ENCODE measurements around the gene BMF. TPM values are rescaled to one million over a fixed set of nuclear protein-coding genes. Genes with fewer than 3 reads are reported as not detected.

The BMF gene
- total and polyA plus RNA-seq, 2 of the 4 experiments (the other 2 are of a cell fraction), result 2.4 to 2.9 TPM

DNA sequence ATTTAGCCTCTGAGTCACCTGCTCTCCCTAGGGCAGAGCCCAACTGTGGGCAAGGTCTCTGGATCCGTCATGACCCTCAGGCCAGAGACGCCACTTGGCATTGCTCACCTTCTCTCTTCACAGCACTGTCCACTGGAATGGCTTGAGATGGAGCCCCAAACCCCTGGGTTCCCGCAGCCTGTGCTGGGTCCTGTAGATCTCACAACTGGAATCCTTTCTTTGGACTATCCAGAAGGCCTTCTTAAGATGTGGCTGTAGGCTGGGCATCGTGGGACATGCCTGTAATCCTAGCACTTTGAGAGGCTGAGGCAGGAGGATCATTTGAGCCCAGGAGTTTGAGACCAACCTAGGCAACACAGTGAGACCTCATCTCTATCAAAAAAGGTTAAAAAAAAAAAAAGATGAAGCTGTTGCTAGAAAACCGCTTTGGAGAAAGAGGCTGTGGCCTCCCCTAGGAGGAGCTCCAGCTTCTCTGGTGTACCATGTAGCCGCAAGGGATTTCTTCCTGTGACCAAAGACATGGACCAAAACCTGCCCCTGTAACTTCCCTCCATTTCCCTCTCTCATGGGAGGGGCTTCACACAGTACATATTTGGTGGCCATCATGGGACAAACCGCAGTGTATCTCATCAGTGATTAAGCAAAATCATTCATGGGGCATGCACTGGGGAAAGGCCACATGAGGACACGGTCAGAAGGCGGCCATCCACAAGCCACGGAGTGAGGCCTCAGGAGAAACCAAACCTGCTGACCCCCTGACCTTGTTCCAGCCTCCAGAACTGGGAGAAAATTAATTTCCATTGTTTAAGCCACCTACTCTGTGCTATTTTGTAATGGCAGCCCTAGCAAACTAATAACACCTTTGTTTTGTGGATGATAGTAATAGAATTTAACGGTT lies 28.9 kb upstream of the BMF start:
- WGBS, 2 experiments (ENCODE audit: extremely low coverage in 2 of 2, insufficient read length in 1 of 2), result 80% methylated on average over 2 of the region's 11 CpGs; no CpG with 5 or more reads in 1 of the 2 experiments
- ChIA-PET CTCF (interaction anchor here (0.6 kb wide), 1 partner anchor 137 kb away, joined by 4 read pairs; no protein-coding TSS in a partner anchor), POLR2A (ENCODE audit: unreplicated experiment) (no interaction called here)
- no peak overlapping the region for H2AK9ac ChIP-seq (replicated peaks; ENCODE audit: low read depth, low read length, poor library complexity)
- no peak overlapping the region for H3K56ac ChIP-seq (ENCODE audit: extremely low read depth, insufficient read depth, low read length)
- DNase-seq, result no peak
- H2BK20ac ChIP-seq (ENCODE audit: low read depth, low read length), result no peak overlapping the region
- H3K27ac ChIP-seq (ENCODE audit: insufficient read depth, low read length), result no peak overlapping the region
- no peak overlapping the region for H2BK5ac ChIP-seq (ENCODE audit: low read depth, low read length, poor library complexity, severe bottlenecking)
- H2AK5ac ChIP-seq (ENCODE audit: low read depth, low read length), result no peak overlapping the region
- no peaks in the 10 kb centered on the region for H3K36me3 ChIP-seq (ENCODE audit: control insufficient read depth, insufficient read depth, low read length)
- no peak for TF ChIP-seq SMC3 (IDR thresholded peaks at IDR 0.05; ENCODE audit: low read depth, low read length)
- no peak for TF ChIP-seq MAFK (IDR thresholded peaks at IDR 0.05; ENCODE audit: low read depth, low read length)
- H2BK120ac ChIP-seq (ENCODE audit: low read depth, low read length), result no peak overlapping the region
- no peaks in the 10 kb centered on the region for H3K9me3 ChIP-seq (ENCODE audit: control insufficient read depth, insufficient read depth, low read length)
- no peak overlapping the region for H3K4ac ChIP-seq (ENCODE audit: low read depth, low read length)
- in situ Hi-C loops (cut with MboI; ENCODE audit: low sequenced_read_pairs) (no loop called here), intact Hi-C loops (cut with micrococcal nuclease) (no loop called here), dilution Hi-C loops (cut with HindIII; ENCODE audit: low sequenced_read_pairs, unreplicated experiment) (no loop called here)
- no peak overlapping the region for H3K4me3 ChIP-seq (ENCODE audit: insufficient read depth, low read depth, low read length)
- no TSS peak for BruUV-seq (replicated peaks)
- no peak overlapping the region for H3K14ac ChIP-seq (replicated peaks; ENCODE audit: low read depth, low read length)
- no peaks in the 10 kb centered on the region for H3K79me1 ChIP-seq (ENCODE audit: low read depth in 1 of 2, low read length in 2 of 2)
- H3K23ac ChIP-seq (ENCODE audit: low read depth, low read length), result no peak overlapping the region
- H3K9ac ChIP-seq (ENCODE audit: low read depth, low read length), result no peak overlapping the region
- no peaks in the 10 kb centered on the region for H3K4me1 ChIP-seq (ENCODE audit: control insufficient read depth, insufficient read depth, low read length)
- H4K20me1 ChIP-seq (ENCODE audit: insufficient read depth, low read length), result no peaks in the 10 kb centered on the region
- no peak overlapping the region for H4K5ac ChIP-seq (ENCODE audit: low read depth, low read length)
- no peaks in the 10 kb centered on the region for H3K9me1 ChIP-seq (ENCODE audit: insufficient read depth, low read length)
- H3K4me2 ChIP-seq (ENCODE audit: low read depth, low read length), result no peak overlapping the region
- peaks cover 6% of the 10 kb centered on the region for H3K27me3 ChIP-seq (ENCODE audit: control insufficient read depth, insufficient read depth, low read length)
- H2AFZ ChIP-seq (replicated peaks; ENCODE audit: low read length, poor library complexity), result no peak overlapping the region
- no peak overlapping the region for H2BK15ac ChIP-seq (ENCODE audit: low read depth, low read length)
- no peak overlapping the region for H4K8ac ChIP-seq (ENCODE audit: low read depth in 2 of 2, low read length in 2 of 2)
- no peak overlapping the region for H4K91ac ChIP-seq (ENCODE audit: insufficient read depth, low read depth, low read length)
- H3K18ac ChIP-seq (ENCODE audit: low read depth, low read length), result no peak overlapping the region
- ATAC-seq (ENCODE audit: low read depth), result no peak
